ENCODE measurements around the gene BRIP1. TPM values are rescaled to one million over a fixed set of nuclear protein-coding genes. Genes with fewer than 3 reads are reported as not detected.

The BRIP1 gene
- total RNA-seq, 1 experiment from 2014 or later = 9.4 TPM

DNA sequence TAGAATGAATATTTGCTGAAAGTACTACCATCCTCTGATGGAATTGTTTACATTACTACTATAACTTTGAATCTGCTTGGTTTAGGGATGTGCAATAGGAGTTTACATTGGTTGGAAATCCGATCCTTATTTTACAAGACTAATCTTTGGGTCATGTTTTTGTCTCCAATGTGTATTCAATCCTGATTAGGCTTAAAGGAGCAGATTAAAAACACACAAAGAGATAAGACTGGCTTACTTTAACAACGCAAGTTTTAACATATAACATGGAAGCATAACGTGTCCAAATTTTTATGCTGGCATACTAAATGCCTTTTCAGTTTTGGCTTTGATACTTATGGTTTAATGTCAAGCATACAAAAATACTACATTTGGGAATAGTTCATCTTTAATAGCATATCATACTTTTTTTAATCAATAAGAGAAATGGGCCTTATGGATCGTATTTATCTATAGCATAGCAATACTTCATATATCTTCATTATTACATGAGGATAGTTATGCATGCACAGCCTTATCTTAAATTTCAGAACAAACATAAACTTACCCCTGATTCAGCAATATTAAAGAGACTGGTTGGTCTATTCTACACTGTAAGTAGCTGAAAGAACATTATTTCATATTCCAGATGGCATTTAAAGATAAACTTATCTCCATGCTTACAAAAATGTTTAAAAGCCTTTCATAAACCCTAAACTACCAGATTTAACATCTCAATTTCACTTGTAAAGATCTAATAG lies 202.4 kb downstream of the BRIP1 start:
- Histone ChIP-seq H3K27me3 (ENCODE audit: control insufficient read depth, insufficient read depth, low read length) (peaks cover 9% of the 10 kb centered on the region; the same call in 1 of the 2 replicates), H3K27ac (ENCODE audit: low read length) (no peak overlapping the region), H3K36me3 (ENCODE audit: control insufficient read depth, insufficient read depth, low read length) (no peaks in the 10 kb centered on the region), H3K9me3 (ENCODE audit: control insufficient read depth, insufficient read depth, low read depth, low read length) (no peaks in the 10 kb centered on the region), H3K4me3 (ENCODE audit: low read depth in 2 of 2, low read length in 2 of 2) (no peak overlapping the region), H3K4me1 (ENCODE audit: control insufficient read depth, insufficient read depth, low read length) (no peaks in the 10 kb centered on the region)
- ChIA-PET CTCF (no interaction called here), POLR2A (no interaction called here)
- intact Hi-C loops (cut with micrococcal nuclease; ENCODE audit: unreplicated experiment) = no loop called here
- no peak for ATAC-seq
- TF ChIP-seq POLR2AphosphoS5 (IDR thresholded peaks at IDR 0.05; ENCODE audit: low read depth, low read length) (no peak), TCF7L2 (IDR thresholded peaks at IDR 0.05; ENCODE audit: low read depth, low read length) (no peak), SIN3A (IDR thresholded peaks at IDR 0.05; ENCODE audit: borderline replicate concordance, insufficient read depth, low read depth, low read length) (no peak)
- TF ChIP-seq, protein P1, sequence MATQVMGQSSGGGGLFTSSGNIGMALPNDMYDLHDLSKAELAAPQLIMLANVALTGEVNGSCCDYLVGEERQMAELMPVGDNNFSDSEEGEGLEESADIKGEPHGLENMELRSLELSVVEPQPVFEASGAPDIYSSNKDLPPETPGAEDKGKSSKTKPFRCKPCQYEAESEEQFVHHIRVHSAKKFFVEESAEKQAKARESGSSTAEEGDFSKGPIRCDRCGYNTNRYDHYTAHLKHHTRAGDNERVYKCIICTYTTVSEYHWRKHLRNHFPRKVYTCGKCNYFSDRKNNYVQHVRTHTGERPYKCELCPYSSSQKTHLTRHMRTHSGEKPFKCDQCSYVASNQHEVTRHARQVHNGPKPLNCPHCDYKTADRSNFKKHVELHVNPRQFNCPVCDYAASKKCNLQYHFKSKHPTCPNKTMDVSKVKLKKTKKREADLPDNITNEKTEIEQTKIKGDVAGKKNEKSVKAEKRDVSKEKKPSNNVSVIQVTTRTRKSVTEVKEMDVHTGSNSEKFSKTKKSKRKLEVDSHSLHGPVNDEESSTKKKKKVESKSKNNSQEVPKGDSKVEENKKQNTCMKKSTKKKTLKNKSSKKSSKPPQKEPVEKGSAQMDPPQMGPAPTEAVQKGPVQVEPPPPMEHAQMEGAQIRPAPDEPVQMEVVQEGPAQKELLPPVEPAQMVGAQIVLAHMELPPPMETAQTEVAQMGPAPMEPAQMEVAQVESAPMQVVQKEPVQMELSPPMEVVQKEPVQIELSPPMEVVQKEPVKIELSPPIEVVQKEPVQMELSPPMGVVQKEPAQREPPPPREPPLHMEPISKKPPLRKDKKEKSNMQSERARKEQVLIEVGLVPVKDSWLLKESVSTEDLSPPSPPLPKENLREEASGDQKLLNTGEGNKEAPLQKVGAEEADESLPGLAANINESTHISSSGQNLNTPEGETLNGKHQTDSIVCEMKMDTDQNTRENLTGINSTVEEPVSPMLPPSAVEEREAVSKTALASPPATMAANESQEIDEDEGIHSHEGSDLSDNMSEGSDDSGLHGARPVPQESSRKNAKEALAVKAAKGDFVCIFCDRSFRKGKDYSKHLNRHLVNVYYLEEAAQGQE (IDR thresholded peaks at IDR 0.05; ENCODE audit: insufficient read depth in 1 of 2, low read depth in 2 of 2, low read length in 1 of 2) = no peak
- TF ChIP-seq, protein P2, sequence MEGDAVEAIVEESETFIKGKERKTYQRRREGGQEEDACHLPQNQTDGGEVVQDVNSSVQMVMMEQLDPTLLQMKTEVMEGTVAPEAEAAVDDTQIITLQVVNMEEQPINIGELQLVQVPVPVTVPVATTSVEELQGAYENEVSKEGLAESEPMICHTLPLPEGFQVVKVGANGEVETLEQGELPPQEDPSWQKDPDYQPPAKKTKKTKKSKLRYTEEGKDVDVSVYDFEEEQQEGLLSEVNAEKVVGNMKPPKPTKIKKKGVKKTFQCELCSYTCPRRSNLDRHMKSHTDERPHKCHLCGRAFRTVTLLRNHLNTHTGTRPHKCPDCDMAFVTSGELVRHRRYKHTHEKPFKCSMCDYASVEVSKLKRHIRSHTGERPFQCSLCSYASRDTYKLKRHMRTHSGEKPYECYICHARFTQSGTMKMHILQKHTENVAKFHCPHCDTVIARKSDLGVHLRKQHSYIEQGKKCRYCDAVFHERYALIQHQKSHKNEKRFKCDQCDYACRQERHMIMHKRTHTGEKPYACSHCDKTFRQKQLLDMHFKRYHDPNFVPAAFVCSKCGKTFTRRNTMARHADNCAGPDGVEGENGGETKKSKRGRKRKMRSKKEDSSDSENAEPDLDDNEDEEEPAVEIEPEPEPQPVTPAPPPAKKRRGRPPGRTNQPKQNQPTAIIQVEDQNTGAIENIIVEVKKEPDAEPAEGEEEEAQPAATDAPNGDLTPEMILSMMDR (IDR thresholded peaks at IDR 0.05) = no peak
- in situ Hi-C loops (cut with HindIII; ENCODE audit: low pct_unique_long_range_greater_than_20kb, low sequenced_read_pairs) = no loop called here
- no peak for DNase-seq (ENCODE audit: low read depth, low spot score)
- BruUV-seq (replicated peaks) = no TSS peak

DNA sequence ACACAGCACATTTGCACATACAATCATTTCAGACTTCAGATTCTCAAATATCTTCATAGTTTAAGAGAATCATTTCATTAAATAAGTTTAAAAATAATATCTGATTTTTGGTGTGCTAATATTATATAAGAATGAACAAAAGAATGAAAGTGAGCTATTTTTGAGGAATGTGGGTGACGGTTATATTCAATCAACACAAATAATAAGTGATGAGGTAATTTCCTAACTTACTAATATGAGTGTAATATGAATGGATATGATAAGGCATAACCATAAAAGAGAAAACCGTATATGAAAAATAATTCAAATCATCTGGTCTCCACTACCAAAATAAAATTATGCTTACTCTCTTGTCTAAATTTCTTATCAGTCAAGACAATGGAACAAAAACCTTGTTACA lies 203.9 kb downstream of the BRIP1 start:
- DNase-seq (ENCODE audit: low read depth, low spot score) (no peak), ATAC-seq (no peak)
- POLR2A ChIA-PET = no interaction called here
- CTCF ChIA-PET = no interaction called here
- intact Hi-C loops (cut with micrococcal nuclease; ENCODE audit: unreplicated experiment) = no loop called here
- no peaks in the 10 kb centered on the region for H3K36me3 ChIP-seq (ENCODE audit: control insufficient read depth, insufficient read depth, low read length)
- TF ChIP-seq SIN3A (IDR thresholded peaks at IDR 0.05; ENCODE audit: borderline replicate concordance, insufficient read depth, low read depth, low read length) (no peak), POLR2AphosphoS5 (IDR thresholded peaks at IDR 0.05; ENCODE audit: low read depth, low read length) (no peak), TCF7L2 (IDR thresholded peaks at IDR 0.05; ENCODE audit: low read depth, low read length) (no peak)
- TF ChIP-seq, protein P1 (IDR thresholded peaks at IDR 0.05; ENCODE audit: insufficient read depth in 1 of 2, low read depth in 2 of 2, low read length in 1 of 2) = no peak
- TF ChIP-seq, protein P2 (IDR thresholded peaks at IDR 0.05) = no peak
- H3K27me3 ChIP-seq (ENCODE audit: control insufficient read depth, insufficient read depth, low read length) = peaks cover 9% of the 10 kb centered on the region; the same call in 1 of the 2 replicates
- no peaks in the 10 kb centered on the region for H3K9me3 ChIP-seq (ENCODE audit: control insufficient read depth, insufficient read depth, low read depth, low read length)
- no TSS peak for BruUV-seq (replicated peaks)
- H3K4me1 ChIP-seq (ENCODE audit: control insufficient read depth, insufficient read depth, low read length) = no peaks in the 10 kb centered on the region
- no peak overlapping the region for H3K27ac ChIP-seq (ENCODE audit: low read length)
- in situ Hi-C loops (cut with HindIII; ENCODE audit: low pct_unique_long_range_greater_than_20kb, low sequenced_read_pairs) = no loop called here
- H3K4me3 ChIP-seq (ENCODE audit: low read depth in 2 of 2, low read length in 2 of 2) = no peak overlapping the region
